H54 (cell line): ENCODE measurements around the gene EN2.

Source experiments
- DNase-seq: peaks from one replicate; pipeline ENCODE4 v3.0.0; 2011; ENCODE audit warnings: low spot score, mixed read lengths; ENCODE audit not compliant: insufficient read length
- FAIRE-seq: peaks from 3 replicates; lab custom pipeline; 2011; peaks lifted over from hg19 to GRCh38; lab: Jason Lieb, UNC
- POLR2A ChIP-seq: IDR thresholded peaks from 2 replicates; pipeline ENCODE4 v1.6.1; 2011; ENCODE audit warnings: low read depth, mild to moderate bottlenecking, low read length

The EN2 gene

DNA sequence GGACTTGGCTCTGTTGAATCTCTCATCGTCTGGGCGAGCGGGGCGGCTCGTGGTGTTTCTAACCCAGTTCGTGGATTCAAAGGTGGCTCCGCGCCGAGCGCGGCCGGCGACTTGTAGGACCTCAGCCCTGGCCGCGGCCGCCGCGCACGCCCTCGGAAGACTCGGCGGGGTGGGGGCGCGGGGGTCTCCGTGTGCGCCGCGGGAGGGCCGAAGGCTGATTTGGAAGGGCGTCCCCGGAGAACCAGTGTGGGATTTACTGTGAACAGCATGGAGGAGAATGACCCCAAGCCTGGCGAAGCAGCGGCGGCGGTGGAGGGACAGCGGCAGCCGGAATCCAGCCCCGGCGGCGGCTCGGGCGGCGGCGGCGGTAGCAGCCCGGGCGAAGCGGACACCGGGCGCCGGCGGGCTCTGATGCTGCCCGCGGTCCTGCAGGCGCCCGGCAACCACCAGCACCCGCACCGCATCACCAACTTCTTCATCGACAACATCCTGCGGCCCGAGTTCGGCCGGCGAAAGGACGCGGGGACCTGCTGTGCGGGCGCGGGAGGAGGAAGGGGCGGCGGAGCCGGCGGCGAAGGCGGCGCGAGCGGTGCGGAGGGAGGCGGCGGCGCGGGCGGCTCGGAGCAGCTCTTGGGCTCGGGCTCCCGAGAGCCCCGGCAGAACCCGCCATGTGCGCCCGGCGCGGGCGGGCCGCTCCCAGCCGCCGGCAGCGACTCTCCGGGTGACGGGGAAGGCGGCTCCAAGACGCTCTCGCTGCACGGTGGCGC is at the start of gene EN2:
Gene EN2, plus strand, starts transcription at position 19 of the 767 bp plus-strand sequence. Its CDS starts 249 bp downstream, at position 268.
- FAIRE-seq: no peak
- no peak for TF ChIP-seq POLR2A
- DNase-seq: no peak

DNA sequence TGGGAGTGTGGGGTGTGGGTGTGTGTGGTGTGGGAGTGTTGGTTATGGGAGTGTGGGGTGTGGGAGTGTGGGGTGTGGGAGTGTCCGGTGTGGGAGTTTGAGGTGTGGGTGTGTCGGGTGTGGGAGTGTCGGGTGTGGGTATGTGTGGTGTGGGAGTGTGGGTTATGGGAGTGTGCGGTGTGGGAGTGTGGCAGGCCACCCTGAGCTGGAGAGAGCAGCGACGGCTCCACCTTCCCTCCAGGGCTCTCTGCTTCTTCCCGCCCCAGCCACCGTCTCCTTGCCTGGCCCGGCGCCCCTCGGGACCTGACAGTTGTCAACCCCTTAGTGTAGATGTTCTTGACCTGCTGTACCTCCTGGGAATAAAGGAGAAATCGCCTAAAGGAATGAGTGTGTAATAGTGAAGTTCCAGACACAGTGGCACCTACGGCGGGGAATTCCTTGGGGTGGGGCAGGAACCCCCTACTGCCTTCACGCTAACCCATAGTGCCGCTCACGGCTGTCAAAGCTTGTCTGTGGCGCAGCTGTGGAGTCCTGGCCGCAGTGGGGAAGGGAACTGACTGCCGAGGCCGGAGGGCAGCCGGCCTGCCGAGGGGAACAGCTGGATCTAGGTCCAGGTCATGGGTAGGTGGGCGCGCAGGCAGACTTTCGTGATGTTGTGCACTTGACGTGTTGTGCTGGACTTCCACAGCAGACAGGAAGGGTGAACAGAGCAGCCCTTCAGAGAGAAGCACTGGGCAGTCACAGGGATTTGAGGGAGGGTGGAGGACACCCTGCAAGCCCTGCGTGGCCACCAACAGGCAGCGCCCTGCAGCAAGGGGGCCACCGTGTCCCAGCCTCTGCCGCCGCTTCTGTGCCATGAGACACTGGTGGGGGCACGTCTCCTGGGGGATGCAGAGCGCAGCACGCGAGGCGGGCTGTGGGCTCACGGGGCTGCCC is 49.0 kb upstream of the EN2 start:
- FAIRE-seq: no peak
- TF ChIP-seq POLR2A: no peak
- DNase-seq: no peak

DNA sequence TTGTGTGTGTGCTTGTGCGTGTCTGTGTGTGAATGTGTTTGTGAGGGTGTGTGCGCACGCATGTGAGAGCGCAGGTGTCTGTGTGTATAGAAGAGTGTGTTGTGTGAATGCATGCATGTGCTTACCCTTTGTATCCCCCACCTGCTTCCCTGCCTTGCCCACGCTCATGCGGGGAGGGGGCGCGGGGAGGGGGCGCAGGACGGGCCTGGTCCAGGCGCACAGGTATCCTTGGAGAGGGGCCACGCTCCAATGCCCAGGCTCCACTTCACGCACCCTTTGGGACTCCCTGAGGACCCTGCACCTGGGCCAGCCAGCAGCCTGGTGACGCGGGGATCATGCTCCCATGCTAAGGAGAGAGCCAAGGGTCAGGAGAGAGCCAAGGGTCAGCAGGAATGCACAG is 47.9 kb upstream of the EN2 start:
- FAIRE-seq (no peak), DNase-seq (no peak)
- TF ChIP-seq POLR2A: no peak

DNA sequence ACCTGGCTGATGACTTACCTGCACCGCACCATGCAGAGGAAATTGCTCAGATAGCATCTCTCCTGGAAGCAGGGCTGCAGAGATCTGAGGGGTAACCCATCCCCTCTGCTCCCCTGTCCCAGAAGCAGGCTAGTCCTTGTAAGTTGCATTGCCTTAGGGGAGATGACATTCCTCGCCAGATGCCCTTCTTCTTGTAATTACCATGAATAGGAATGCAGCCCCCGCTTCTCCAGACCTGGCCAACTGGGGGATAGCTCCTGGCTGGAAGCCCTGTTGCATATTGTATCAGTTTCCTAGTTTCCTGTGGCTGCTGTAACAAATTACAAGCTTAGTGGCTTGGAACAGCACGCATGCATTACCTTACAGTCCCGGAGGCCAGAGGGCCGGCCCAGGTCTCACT is 47.5 kb upstream of the EN2 start:
- TF ChIP-seq POLR2A: no peak
- no peak for DNase-seq
- FAIRE-seq: no peak

DNA sequence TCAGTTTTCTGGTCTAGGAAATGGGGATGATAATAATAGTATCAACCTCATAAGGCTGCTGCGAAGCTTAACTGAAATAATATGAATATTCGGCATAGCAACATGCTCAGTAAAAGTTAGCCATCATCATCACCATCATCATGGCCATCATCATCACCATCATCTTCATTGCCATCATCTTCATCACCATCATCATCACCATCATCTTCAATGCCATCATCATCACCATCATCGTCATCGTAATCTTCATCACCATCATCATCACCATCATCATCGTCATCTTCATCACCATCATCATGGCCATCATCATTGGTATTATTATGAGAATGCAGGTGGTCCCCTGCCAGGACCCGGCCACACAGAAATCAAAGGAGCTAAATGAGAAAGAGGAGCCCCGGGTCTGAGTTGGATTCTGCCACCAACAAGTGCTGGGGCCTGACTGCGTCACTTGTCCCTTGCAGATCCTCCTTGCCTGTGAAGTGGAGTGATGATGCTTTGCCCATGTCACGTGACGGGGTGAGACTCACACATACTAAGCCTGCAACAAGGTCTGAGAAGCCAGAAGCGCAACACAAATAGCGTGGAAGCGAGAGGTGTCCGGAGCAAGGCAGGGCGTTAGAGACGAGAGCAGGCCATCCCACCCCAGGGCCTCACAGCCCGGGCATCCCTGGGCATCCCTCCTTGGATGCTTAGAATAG is 46.1 kb upstream of the EN2 start:
- no peak for TF ChIP-seq POLR2A
- FAIRE-seq (no peak), DNase-seq (no peak)

DNA sequence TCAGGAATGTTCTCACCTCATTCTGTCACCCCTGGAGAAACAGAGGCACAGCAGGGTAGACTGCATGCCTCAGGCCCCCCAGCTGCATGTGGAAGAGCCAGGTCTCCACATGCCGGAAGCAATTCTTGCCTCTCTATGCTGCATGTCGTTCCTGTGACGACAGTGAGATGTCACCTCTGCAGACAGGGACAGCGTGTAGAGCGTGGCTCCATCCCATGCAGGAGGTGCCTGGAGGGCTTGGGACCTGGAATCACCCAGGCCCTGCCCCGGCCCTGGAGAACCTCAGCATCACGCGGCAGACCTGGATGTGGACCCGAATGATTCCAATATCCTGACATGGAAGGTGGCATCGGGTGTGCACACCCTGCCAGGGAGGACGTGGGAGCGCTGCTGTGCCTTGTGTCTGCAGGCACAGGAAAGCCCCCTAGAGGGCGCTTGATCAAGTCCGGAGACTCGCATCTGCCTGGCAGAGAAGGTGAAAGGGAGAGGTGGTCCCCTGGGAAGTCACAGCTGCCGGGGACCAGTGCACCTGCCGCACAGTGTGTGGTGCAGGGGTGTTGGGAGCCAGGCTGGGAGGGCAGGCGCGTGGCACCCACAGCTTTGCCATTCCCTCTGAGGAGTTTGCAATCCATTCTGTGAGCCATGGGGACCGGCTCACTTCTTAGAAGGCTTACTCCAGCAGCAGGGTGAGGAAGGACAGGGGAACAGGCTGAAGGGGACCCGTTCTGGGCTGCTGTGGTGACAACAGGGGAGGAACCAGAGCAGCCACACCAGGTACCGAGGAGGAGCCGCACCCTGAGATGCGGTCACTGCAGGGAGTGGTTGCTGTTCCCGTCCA is 45.3 kb upstream of the EN2 start:
- no peak for TF ChIP-seq POLR2A
- FAIRE-seq (no peak), DNase-seq (peak; percentile 83)

DNA sequence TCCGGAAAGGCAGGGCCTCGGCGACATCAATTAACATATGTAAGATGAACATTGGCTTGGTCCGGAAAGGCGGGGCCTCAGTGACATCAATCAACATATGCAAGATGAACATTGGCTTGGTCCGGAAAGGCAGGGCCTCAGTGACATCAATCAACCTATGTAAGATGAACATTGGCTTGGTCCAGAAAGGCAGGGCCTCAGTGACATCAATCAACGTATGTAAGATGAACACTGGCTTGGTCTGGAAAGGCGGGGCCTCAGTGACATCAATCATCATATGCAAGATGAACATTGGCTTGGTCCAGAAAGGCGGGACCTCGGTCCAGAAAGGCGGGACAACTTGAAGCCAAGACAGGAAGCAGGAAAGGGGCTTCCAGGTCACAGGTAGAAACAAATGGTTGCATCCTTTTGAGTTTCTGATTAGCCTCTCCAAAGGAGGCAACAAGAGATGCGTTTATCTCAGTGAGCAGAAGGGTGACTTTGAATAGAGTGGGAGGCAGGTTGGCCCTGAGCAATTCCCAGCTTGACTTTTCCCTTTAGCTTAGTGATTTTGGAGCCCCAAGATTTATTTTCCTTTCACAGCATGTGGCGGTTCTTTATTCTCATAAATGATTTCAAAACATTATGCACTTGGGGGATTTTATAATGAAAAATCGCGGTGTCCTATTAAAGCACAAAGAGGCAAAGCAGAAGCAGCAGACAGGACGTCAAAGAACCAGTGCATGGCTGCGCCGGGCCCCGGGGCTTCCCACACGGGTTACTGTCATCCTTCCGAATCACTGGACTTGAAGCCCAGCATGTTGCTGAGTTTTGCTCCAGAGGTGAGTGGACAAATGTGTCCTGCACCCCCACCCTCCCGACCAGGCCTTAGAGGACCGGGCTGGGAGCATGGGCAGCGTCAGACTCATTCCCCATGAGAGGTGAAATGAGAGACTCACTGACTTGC is 43.1 kb upstream of the EN2 start:
- TF ChIP-seq POLR2A: no peak
- FAIRE-seq: no peak
- no peak for DNase-seq

DNA sequence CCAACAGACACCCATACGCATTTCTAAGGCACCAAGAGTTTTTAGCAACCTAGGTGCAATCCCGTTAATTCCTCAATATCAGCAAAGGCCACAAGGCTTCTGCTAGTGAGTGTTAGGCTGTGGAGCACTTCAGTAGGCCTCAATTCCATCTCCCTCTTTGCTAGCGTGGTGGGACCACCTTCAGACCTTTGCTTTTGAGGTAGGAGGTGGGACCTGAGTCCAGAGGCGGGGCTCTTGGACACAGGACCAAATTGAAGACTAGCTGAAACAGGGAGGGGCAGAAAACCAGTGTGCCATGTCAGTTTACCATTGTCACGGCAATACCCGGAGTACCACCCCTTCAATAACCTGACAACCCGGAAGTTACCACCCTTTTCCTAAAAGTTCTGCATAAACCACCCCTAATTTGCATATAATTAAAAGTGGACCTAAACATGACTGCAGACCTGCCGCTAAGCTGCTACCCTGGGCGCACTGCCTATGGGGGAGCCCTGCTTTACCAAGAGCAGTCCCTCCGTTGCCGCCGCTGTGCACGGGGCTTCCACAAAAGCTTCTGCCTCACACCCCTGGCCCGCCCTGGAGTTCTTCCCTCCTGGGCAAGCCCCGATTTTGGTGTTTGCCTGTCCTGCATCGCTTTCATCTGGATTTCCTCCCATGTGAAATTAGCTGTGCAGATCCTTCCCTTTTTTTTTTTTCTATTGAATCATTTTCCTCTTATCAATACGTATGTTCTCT is 41.1 kb upstream of the EN2 start:
- FAIRE-seq (no peak), DNase-seq (no peak)
- no peak for TF ChIP-seq POLR2A

DNA sequence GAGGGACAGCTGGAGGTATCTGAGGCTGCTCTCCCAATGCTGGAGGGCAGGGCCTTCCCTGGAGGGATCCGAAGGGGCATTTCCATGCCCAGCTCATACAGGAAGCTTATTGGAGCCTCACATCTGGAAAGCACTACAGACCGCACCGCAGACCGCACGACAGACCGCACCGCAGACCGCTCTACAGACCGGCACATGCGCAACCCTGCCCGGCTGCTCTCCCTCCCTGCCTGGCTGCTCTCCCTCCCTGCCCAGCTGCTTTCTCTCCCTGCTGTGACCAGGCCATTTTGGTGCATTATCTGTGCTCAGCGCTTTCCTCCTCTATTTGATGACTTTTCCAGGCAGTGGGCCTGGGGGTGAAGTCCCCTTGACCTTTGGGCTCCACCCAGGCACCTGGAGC is 39.6 kb upstream of the EN2 start:
- DNase-seq: no peak
- no peak for FAIRE-seq
- no peak for TF ChIP-seq POLR2A

DNA sequence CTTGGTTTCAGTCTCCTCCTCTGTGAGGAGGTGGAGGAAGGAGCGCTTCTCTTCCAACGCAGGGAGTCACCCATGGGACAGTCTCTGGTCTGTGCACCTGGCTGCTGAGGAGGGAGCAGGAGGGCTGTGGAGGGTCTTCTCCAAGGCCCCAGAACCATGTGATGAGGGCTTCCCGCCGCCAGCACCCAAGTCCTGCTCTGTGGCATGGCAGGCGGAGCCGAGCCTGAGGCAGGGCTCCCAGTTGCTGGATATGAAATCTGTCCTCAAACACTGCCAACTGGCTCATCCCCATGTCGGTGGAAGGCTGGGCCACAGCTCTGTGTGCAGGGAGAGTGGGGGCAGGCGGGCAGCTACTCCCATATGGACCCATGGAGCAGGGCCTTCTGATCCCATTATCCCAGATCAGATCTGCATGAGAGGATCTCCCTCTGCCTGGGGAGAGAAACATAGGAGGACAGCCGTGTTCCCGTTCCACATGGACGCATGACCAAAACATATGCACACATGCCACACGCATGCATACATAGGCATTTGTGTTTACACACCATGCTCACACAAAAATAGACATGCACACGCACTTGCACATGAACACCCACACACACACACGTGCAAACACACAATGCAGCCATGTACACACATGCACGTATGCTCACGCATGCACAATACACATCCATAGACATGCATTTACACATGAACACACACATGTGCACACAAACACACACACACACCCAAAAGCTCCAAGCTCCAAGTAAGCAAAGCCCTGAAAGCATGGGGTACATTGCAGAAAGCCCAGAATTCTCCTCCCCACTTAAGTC is 38.8 kb upstream of the EN2 start:
- TF ChIP-seq POLR2A: no peak
- no peak for DNase-seq
- FAIRE-seq: no peak

DNA sequence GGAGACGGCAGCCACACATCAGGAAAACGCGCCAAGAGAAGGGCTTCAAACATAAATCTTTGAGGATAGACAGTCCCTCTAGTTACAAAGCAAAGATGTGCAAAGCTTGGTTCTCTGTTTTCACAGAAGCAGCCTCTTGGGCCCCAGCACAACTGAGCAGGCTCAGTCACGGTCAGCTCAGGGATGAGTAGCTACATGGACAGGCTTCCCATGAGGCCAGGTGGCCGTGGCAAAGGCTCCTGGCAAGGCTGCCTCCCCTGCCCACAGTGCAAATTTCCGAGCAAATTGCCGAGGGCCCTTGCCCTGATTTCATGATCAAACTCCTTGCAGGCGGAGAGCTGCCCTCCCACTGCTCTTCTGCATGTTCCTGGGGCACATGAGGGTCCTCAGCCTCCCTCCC is 37.8 kb upstream of the EN2 start:
- FAIRE-seq (no peak), DNase-seq (no peak)
- TF ChIP-seq POLR2A: no peak
